ENCODE results near the gene FCMR. TPM values are rescaled to one million over a fixed set of nuclear protein-coding genes. Genes with fewer than 3 reads are reported as not detected.

FCMR gene
- total RNA-seq, 1 experiment from 2014 or later: 1.5 TPM

GRCh38 chr1:206905295-206906164 lies 16.2 kb downstream of the FCMR start:
- Histone ChIP-seq H3K27me3 (ENCODE audit: low read length) (no peaks in the 10 kb centered on the region), H3K4me1 (ENCODE audit: insufficient read depth, low read length) (peaks cover 47% of the 10 kb centered on the region), H3K79me2 (ENCODE audit: low read length) (no peaks in the 10 kb centered on the region), H3K36me3 (ENCODE audit: low read depth, low read length) (0 out of 2 replicates have a peak, but pooled peaks cover 2% of the 10 kb centered on the region), H3K4me2 (ENCODE audit: low read length) (0 out of 2 replicates have a peak overlapping the region, but pooled peaks have one; percentile 3), H3K27ac (ENCODE audit: low read length) (peak overlapping the region; percentile 74), H3K9ac (ENCODE audit: low read length) (peak overlapping the region; percentile 26), H4K20me1 (ENCODE audit: low read length) (no peaks in the 10 kb centered on the region), H3K9me2 (replicated peaks; ENCODE audit: low read length) (peaks cover 4% of the 10 kb centered on the region; the same call in 1 of the 2 replicates), H3F3A (ENCODE audit: low read length, unreplicated experiment) (peaks cover 7% of the 10 kb centered on the region), H3K4me3 (ENCODE audit: low read length) (no peak overlapping the region), H2AFZ (ENCODE audit: low read length) (no peak overlapping the region), H3K9me3 (ENCODE audit: low read length) (no peaks in the 10 kb centered on the region)
- TF ChIP-seq EZH2 (IDR thresholded peaks at IDR 0.05; ENCODE audit: low read length, unreplicated experiment) (no peak), CTCF (conservative IDR thresholded peaks at IDR 0.05; ENCODE audit: low read depth, low read length) (0 out of 2 replicates have a peak, but pooled peaks have one; percentile 10)
- intact Hi-C loops (cut with micrococcal nuclease): no loop called here
- ATAC-seq (peak; percentile 56), DNase-seq (peak; percentile 100)
- ChIA-PET POLR2A (ENCODE audit: unreplicated experiment) (interaction anchor here (0.6 to 0.7 kb wide), 2 partner anchors 21 to 164 kb away, joined by 3 to 4 read pairs; no protein-coding TSS in a partner anchor), CTCF (no interaction called here)
- BruUV-seq (replicated peaks): no TSS peak

- intact Hi-C loops (cut with micrococcal nuclease): no loop called here
- H4K20me1 ChIP-seq (ENCODE audit: low read length): no peaks in the 10 kb centered on the region
- TF ChIP-seq EZH2phosphoT487 (IDR thresholded peaks at IDR 0.05; ENCODE audit: borderline replicate concordance, low read length): no peak
- TF ChIP-seq CTCF (conservative IDR thresholded peaks at IDR 0.05; ENCODE audit: low read depth, low read length): no peak
- no peak for TF ChIP-seq EZH2 (IDR thresholded peaks at IDR 0.05; ENCODE audit: low read length, unreplicated experiment)
- peak overlapping the region; percentile 26; the same call in 1 of the 2 replicates for H3K9ac ChIP-seq (ENCODE audit: low read length)
- H3K4me2 ChIP-seq (ENCODE audit: low read length): no peak overlapping the region
- DNase-seq (no peak), ATAC-seq (no peak)
- ChIA-PET POLR2A (ENCODE audit: unreplicated experiment) (no interaction called here), CTCF (no interaction called here)
- H3F3A ChIP-seq (ENCODE audit: low read length, unreplicated experiment): peaks cover 7% of the 10 kb centered on the region
- H3K27me3 ChIP-seq (ENCODE audit: low read length): no peaks in the 10 kb centered on the region
- H3K9me3 ChIP-seq (ENCODE audit: low read length): no peaks in the 10 kb centered on the region
- H3K4me3 ChIP-seq (ENCODE audit: low read length): no peak overlapping the region
- H3K9me2 ChIP-seq (replicated peaks; ENCODE audit: low read length): peaks cover 4% of the 10 kb centered on the region; the same call in 1 of the 2 replicates
- no peak overlapping the region for H2AFZ ChIP-seq (ENCODE audit: low read length)
- peak overlapping the region; percentile 74 for H3K27ac ChIP-seq (ENCODE audit: low read length)
- H3K79me2 ChIP-seq (ENCODE audit: low read length): no peaks in the 10 kb centered on the region
- H3K36me3 ChIP-seq (ENCODE audit: low read depth, low read length): 0 out of 2 replicates have a peak, but pooled peaks cover 2% of the 10 kb centered on the region
- H3K4me1 ChIP-seq (ENCODE audit: insufficient read depth, low read length): peaks cover 38% of the 10 kb centered on the region
- BruUV-seq (replicated peaks): no TSS peak
Observed at GRCh38 chr1:206904423-206905142, 17.2 kb downstream of the FCMR start.

All from PC-3 (cell line).